ENCODE results near the gene ATF3. TPM values are rescaled to one million over a fixed set of nuclear protein-coding genes. Genes with fewer than 3 reads are reported as not detected.
A peak's percentile ranks its signal among the peaks of the same experiment; 100 is the strongest.

The ATF3 gene
- total RNA-seq, 1 donor from 2014 or later: 28.9 TPM

DNA sequence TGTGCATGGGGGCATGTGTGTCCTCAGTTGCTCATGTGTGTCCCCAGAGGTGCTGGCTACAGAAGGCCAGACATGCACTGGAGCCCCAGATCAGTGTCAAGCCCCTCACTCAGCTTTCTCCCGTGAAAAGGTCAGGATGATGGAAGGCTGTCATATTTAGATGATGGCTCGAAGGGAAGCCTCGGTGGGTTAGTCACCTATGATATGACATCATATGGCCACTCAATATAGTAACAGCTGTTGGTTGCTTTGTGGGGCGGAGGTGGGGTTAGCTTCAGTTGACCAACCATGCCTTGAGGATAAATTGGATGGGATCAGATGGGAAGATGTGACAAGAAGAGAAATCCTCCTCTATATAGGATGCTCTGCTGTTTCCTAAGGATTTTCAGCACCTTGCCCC, 43.5 kb upstream of the ATF3 start:
- Histone ChIP-seq H3K27ac (no peak overlapping the region), H3K36me3 (no peaks in the 10 kb centered on the region), H3K27me3 (no peaks in the 10 kb centered on the region), H3K9me3 (no peaks in the 10 kb centered on the region), H3K4me1 (peaks cover 13% of the 10 kb centered on the region), H3K4me3 (no peak overlapping the region)
- intact Hi-C loops (cut with DNase I): no loop called here
- no peak for TF ChIP-seq CTCF (IDR thresholded peaks at IDR 0.05)
- no peak for DNase-seq
- ATAC-seq: no peak

GRCh38 chr1:212565571-212566305, 42.8 kb upstream of the ATF3 start:
- no peaks in the 10 kb centered on the region for H3K36me3 ChIP-seq
- DNase-seq (no peak), ATAC-seq (no peak)
- H3K9me3 ChIP-seq: no peaks in the 10 kb centered on the region
- no peak overlapping the region for H3K4me3 ChIP-seq
- no peak for TF ChIP-seq CTCF (IDR thresholded peaks at IDR 0.05)
- H3K4me1 ChIP-seq: peaks cover 13% of the 10 kb centered on the region
- no peak overlapping the region for H3K27ac ChIP-seq
- H3K27me3 ChIP-seq: no peaks in the 10 kb centered on the region
- intact Hi-C loops (cut with DNase I): no loop called here

- TF ChIP-seq CTCF (IDR thresholded peaks at IDR 0.05): no peak
- intact Hi-C loops (cut with DNase I): no loop called here
- no peak for DNase-seq
Measured at GRCh38 chr1:212566522-212567479, 41.8 kb upstream of the ATF3 start.

DNA sequence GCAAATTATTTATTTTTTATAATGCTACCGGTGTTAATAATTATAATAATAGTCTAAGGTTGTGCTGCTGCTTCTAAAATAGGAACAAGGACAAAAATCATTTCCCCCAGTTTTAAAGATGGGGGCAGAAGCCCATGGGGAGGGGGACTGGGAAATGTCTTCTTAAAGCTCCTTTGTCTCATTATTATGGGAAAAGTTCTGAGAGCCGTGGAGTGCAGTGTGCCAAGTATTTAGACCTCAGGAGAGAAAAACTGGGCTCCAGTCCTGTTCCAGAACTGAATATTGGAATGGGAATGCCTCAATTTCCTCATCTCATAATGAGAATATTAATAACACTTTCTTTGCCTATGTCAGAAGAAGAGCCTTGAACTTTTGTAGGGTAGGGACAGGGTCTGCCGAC, 40.9 kb upstream of the ATF3 start:
- H3K4me1 ChIP-seq: peaks cover 13% of the 10 kb centered on the region
- H3K27ac ChIP-seq: peak overlapping the region; percentile 91
- no peaks in the 10 kb centered on the region for H3K36me3 ChIP-seq
- intact Hi-C loops (cut with DNase I): no loop called here
- H3K9me3 ChIP-seq: no peaks in the 10 kb centered on the region
- no peak overlapping the region for H3K4me3 ChIP-seq
- DNase-seq (no peak), ATAC-seq (no peak)
- no peak for TF ChIP-seq CTCF (IDR thresholded peaks at IDR 0.05)
- no peaks in the 10 kb centered on the region for H3K27me3 ChIP-seq

More at GRCh38 chr1:212566522-212567479, 41.8 kb upstream of the ATF3 start:
- peak; percentile 89 for ATAC-seq
- peak overlapping the region; percentile 59 for H3K4me3 ChIP-seq
- H3K27me3 ChIP-seq: no peaks in the 10 kb centered on the region
- H3K9me3 ChIP-seq: no peaks in the 10 kb centered on the region
- H3K4me1 ChIP-seq: peaks cover 13% of the 10 kb centered on the region
- peak overlapping the region; percentile 91 for H3K27ac ChIP-seq
- H3K36me3 ChIP-seq: no peaks in the 10 kb centered on the region

GRCh38 chr1:212568978-212569537, 39.5 kb upstream of the ATF3 start:
- no peak overlapping the region for H3K4me3 ChIP-seq
- H3K4me1 ChIP-seq: peaks cover 13% of the 10 kb centered on the region
- DNase-seq: no peak
- no peak for ATAC-seq
- TF ChIP-seq CTCF (IDR thresholded peaks at IDR 0.05): no peak
- intact Hi-C loops (cut with DNase I): no loop called here
- no peak overlapping the region for H3K27ac ChIP-seq
- H3K36me3 ChIP-seq: no peaks in the 10 kb centered on the region
- H3K9me3 ChIP-seq: no peaks in the 10 kb centered on the region
- H3K27me3 ChIP-seq: no peaks in the 10 kb centered on the region
